Activated CD8-positive, alpha-beta memory T cell treated with anti-CD3 and anti-CD28 coated beads for 48 hours (primary cell): ENCODE measurements around the gene IQGAP3.
A peak's percentile ranks its signal among the peaks of the same experiment; 100 is the strongest.
"Not testable (repeated sequence)": the region's sequence is repeated elsewhere in the genome, so short reads cannot be mapped to it uniquely, and the experiment has no call there.

Experiments
- DNase-seq, 3 experiments: peaks; one replicate each; pipeline ENCODE4 v3.0.0-alpha.2; 2020; ENCODE audit warnings: low read depth in 2 of 3, low spot score in 2 of 3

Gene IQGAP3, protein sequence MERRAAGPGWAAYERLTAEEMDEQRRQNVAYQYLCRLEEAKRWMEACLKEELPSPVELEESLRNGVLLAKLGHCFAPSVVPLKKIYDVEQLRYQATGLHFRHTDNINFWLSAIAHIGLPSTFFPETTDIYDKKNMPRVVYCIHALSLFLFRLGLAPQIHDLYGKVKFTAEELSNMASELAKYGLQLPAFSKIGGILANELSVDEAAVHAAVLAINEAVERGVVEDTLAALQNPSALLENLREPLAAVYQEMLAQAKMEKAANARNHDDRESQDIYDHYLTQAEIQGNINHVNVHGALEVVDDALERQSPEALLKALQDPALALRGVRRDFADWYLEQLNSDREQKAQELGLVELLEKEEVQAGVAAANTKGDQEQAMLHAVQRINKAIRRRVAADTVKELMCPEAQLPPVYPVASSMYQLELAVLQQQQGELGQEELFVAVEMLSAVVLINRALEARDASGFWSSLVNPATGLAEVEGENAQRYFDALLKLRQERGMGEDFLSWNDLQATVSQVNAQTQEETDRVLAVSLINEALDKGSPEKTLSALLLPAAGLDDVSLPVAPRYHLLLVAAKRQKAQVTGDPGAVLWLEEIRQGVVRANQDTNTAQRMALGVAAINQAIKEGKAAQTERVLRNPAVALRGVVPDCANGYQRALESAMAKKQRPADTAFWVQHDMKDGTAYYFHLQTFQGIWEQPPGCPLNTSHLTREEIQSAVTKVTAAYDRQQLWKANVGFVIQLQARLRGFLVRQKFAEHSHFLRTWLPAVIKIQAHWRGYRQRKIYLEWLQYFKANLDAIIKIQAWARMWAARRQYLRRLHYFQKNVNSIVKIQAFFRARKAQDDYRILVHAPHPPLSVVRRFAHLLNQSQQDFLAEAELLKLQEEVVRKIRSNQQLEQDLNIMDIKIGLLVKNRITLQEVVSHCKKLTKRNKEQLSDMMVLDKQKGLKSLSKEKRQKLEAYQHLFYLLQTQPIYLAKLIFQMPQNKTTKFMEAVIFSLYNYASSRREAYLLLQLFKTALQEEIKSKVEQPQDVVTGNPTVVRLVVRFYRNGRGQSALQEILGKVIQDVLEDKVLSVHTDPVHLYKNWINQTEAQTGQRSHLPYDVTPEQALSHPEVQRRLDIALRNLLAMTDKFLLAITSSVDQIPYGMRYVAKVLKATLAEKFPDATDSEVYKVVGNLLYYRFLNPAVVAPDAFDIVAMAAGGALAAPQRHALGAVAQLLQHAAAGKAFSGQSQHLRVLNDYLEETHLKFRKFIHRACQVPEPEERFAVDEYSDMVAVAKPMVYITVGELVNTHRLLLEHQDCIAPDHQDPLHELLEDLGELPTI (N-terminal part only)

DNA sequence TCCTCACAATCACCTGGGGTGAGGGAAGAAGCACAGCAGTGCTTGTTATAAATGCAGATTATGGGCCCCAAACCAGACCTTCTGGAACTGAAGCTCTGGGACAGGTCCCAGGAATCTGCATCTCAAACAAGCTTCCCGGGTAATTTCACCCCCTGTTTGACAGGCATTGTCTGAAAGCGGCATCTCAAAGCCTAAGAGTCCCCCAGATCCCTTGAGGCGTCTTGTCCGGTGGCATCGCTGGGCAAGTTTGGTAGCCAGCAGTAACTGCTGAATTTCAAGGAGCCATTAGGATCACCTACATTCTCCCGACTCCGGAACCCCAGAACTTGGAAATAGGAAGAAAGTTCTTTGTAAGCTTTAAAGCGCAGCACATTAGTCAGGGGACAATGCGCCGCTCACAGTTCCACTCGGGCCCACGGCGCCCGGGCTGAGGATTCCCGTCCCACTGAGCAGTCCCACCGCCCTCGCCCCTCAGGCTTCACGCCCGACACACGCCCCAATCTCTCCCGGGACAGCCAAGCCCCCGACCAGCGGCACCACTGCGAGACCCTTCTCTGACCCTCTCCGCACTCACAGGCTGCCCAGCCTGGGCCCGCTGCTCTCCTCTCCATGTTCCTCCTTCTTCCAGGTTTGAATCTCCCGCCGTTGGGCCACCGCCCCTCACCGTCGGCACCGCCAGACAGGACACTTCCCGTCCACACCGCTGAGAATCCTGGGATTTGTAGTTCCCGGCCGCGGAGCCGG lies at the start of gene IQGAP3:
Gene IQGAP3 (minus strand): TSS at position 647 of the 744 bp plus-strand sequence. CDS start 36 bp downstream, at position 611.
- peak in 2 of 3 experiments; percentile 38 to 44 for DNase-seq

DNA sequence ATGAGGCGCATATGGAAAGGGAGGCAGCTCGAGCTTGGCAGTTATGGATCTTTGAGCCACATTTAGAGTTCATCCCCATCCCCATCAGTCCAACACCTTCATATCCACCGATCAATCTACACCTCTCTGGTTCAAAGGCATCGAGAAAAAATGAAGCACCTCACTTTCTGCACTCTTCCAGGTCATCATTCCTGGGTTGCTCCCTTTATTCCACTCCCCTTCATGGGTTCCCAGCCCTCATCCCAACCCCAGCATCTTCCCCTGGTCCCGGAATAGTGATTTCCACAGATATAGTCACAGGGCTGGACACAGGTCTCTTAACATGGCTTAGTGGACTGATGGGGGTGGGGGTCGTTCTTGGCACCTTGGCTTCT lies 47.2 kb upstream of the IQGAP3 start:
- no peak for DNase-seq

DNA sequence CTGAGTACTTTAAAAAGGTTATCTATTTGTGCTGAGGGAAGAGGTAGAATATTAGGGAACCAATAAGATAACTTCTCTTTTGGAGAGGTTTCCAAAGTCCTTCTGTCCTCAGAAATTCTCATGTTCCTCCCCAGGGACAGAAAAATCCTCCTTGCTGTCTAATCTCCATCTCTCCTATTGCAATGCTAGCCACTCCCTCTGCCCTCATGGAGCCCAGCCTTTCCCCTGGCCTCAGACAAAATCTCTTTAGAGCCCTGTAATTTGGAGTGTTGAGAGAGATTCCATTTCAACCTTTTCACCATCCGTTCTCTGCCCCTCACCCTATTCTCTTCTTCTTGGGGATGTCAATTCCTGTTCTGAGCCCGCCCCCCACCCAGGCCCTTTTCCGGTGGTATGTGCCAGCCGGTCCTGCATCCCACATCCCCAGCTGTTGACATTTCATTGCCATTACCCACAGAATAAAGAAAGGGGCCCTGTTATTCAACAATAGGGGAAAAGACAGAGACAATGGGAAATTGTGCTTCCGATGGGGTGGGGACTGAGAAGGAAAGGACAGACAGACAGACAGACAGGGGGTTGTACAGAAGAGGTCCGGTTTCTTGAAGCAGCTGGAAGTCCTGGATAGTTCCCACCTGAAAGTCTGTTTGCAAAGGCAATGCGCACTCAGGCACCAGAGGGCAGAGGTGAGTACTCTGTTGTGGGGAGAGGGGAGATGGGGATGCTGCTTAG lies 46.7 kb upstream of the IQGAP3 start, which contains the start of gene HAPLN2:
Gene HAPLN2 (plus strand): TSS at position 563 of the 729 bp plus-strand sequence. CDS start 4,076 bp downstream, outside the sequence.
- no peak for DNase-seq

DNA sequence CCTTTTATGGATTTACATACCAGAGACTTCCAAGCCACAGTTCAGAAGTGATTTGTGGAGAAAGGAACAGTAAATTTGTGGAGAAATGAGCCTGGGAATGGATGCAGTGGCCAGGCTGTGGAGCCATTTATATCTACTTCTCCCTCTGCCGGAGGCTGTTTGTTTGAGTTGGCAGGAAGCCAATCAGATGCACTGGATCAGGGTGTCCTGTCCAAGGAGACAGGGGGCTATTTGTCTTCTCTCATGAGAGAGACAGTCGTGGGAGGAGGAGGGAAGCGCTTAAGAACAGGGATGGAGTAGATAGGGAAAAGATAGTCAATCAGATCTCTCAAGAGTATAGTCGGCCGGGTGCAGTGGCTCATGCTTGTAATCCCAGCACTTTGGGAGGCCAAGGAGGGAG lies 44.1 kb upstream of the IQGAP3 start:
- DNase-seq, result no peak

DNA sequence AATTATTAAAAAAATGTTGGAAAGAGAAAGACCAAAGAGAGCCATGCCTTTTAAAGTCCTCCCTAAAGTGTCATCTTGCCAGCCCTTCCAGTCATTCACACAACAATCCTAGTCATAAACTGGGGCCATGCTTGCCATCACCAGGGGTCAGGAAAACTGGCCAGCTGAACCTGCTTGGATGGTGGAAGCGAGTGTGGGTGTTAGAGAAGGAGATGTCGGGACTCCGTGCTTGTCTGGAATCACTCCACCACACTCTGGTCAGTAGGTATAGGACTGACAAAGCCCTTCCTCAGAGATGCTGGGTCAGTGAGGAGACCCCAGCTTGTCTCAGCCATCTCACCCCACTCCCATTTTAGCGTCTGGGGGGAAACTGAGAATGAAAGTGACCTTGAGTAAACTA lies 43.6 kb upstream of the IQGAP3 start:
- no peak for DNase-seq

DNA sequence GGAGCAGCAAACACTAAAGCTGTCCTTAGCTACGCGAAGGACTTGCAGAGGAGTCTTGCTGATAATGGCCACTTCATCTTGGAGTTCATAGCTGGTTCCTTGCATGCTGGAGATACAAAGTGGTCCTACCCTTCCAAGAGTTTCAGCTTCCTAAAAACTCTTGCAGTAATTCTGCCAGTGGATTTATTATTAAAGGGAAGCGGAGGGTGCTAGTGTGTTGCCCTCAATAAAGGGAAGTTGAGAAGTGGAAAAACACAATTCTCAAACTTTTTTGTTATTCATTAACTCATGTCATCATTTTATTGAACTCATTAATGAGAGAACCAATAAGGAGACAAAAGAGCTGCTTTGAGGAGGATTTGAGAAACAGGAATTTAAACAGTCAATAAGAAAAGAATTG lies 40.3 kb upstream of the IQGAP3 start:
- DNase-seq, result no peak

DNA sequence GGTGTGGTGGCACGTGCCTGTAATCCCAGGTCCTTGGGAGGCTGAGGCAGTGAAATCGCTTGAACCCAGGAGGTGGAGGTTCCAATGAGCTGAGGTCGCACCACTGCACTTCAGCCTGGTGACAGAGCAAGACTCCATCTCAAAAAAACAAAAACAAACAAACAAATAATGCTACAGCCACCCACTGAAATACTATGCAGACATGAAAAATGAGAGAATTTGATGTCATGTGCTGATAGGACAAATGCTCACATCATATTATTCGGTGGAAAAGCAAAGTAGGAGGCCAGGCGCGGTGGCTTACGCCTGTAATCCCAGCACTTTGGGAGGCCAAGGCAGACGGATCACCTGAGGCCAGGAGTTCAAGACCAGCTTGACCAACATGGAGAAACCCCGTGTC lies 37.7 kb upstream of the IQGAP3 start:
- not testable (repeated sequence) for DNase-seq

DNA sequence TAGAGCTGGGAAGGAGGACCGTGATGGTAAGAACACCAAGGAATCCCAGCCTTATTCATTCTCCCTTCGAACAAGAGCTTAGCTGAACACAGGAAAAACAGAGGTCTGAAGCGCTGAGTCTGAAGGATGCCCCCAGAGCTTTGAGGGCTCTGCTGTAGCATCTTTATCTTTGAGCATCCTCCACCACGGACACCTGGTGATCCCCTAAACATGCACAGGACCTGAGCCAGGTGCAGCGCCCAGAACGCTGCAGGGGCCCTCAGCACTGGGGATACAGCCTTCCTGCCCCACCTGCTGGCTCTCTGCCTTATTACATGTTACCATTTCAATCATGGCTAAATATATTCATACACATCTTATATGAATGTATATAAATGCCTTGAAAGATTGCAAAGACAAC lies 36.6 kb upstream of the IQGAP3 start:
- DNase-seq, result no peak

DNA sequence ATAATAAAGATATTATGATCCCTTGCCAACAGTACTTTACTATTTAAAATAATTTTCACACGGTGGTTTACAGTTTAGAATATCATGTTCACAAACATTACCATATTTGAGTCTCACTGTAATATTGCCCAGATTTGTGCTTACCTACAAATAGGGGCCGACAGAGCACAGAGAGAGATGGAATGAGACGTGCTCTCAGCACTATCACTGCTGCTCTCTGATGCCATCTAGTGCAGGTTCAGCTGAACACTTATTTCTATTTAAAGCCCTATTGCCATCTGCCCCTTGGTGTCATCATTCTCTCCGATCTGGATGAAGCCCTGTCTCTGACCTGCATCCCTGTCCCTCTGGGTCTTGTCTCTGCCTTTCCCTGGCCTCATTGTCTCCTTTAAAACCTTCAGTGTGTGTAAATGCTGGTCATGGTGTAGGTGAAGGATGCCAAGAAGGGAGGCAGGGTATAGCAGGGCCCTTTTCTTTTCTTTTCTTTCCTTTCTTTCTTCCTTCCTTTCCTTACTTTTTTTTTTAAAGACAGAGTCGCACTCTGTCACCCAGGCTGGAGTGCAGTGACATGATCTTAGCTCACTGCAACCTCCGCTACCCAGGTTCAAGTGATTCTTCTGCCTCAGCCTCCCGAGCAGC lies 35.8 kb upstream of the IQGAP3 start:
- DNase-seq, result no peak

DNA sequence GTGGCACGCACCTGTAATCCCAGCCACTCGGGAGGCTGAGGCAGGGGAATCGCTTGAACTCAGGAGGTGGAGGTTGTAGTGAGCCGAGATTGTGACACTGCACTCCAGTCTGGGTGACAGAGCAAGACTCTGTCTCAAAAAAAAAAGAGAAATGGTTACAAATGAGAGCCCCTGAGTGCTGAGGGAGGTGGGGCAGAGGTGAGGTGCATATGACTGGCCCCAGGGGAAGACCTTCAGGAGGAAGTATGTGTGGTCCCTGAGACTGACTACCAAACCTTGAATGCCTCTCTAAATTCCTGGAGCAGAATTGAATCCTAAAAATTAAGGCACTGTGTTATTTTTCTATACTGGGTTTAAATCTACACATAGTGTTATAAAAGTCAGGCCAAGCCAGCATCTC lies 35.0 kb upstream of the IQGAP3 start:
- DNase-seq, result not testable (repeated sequence)

DNA sequence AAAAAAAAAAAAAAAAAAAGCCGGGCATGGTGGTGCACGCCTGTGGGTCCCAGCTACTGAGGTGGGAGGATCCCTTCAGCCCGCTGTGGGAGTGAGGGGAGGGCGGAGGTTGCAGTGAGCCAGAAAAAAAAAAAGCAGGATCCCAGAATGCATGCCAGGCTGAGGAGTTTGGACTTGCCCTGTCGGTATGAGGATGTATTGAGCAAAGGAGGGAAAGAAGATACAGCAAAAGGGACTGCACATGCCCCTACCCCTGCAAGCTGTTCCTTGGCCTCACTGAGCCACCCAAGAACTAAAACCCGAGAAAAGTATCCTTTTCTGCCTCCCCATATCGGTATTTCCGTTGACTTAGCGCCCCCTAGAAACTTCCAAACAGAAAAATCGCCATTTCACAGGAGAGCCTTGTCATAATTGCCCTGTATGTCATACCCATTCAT lies 30.2 kb upstream of the IQGAP3 start:
- no peak for DNase-seq

DNA sequence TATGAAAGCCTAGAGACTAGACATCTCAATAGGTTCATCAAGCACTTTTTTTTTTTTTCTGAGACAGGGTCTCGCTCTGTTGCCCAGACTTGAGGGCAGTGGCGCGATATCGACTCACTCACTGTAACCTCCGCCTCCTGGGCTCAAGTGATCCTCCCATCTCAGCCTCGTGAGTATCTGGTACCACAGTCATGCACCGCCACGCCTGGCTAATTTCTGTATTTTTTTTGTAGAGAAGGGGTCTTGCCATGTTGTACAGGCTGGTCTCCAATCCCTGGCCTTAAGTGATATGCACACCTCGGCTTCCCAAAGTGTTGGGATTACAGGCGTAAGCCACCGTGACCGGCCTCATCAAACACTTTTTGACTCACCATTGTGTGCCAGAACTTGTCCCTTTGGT lies 29.5 kb upstream of the IQGAP3 start:
- DNase-seq, result no peak

DNA sequence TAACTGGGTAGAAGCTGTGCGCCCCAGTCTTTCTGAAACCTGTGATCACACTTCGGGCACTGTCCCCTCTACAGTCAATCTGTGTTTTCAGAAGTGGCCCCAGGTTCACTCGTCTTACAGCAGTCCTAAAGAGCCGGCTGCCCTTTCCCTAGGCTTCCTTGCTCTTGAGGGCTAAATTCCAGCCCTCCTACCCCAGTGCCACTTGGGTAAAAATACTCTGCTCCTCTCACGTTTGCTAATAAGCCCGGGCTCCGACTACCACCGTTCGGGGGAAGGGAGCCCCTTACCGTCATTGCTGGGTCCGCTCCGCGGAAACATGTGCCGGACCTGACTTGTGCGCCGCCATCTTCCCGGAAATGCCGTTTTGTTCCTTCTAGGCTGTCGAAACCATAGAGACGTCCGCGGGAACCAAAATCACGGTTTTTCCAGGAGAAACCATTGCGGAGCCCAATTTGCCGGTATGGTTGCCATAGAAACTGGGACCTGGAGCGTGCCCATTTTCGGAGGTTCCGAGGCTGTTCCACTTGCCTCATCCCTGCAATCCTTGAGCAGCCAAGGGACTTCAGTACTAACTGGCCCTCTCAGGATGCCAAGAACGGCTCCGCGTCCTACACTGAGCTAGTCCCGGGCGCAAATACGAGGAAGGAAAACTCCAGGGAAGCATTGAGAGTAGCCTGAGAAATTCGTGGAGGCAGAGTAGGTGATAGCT lies 28.9 kb upstream of the IQGAP3 start, which contains the start of gene GPATCH4:
Gene GPATCH4 (minus strand): TSS at position 358 of the 709 bp plus-strand sequence.
- peak; percentile 53 to 63 (median 61) for DNase-seq

DNA sequence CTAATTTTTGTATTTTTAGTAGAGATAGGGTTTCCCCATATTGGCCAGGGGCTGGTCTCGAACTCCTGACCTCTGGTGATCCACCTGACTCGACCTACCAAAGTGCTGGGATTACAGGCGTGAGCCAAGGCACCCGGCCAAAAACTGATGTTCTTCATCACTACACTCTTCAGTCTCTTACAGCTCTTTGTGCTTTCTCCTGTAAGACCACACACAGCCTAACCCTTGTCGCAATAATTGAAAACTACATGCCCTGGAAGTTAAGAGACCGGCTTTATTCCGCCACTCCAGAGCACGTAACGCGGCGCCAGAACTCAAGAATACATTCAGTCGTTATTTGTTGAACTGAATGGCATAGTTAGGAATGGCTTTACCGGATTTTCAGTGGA lies 28.4 kb upstream of the IQGAP3 start:
- DNase-seq, result no peak

DNA sequence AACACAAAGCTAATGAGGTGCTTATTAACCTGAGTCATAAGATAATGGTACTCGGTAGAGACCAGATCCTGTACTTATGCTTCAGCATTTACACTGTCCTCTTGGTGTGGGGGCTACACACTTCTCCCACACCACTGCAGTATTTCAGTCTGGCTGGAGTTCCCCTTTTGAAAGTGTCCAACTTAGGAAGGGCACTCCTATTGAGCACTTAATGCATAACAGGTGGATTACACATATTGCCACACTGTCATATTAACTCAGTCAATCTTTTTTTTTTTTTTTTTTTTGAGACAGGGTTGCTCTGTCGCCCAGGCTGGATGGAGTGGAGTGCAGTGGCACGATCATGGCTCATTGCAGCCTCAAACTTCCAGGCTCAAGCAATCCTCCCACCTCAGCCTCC lies 27.4 kb upstream of the IQGAP3 start:
- DNase-seq, result no peak

DNA sequence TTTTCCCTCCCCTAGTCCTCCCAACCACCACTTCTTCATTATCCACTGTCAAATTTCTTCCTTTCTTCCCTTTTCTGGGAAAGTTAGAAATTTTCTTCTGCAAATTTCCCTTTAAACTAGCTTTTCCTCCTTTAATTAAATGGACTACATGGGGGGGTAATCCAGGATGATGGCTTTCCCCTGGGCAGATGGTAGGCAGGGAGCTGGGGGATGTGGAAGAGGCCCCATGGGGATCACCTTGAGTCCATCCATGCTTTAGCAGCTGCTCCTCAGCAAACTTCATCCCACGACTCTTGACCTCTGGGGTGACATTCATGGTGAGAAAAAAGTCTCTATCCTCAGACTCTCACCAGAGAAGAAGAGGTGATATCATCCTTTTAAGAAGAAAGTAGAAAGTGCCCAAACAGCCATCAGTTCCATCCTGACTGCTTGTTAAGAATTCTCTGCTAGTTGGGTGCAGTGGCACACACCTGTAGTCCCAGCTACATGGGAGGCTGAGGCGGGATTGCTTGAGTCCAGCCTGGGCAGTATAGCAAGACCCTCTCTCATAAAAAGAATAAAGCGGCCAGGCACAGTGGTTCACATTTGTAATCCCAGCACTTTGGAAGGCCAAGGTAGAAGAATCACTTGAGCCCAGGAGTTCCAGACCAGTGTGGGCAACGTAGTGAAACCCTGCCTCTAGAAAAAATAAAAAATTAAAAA lies 26.5 kb upstream of the IQGAP3 start:
- DNase-seq, result no peak

DNA sequence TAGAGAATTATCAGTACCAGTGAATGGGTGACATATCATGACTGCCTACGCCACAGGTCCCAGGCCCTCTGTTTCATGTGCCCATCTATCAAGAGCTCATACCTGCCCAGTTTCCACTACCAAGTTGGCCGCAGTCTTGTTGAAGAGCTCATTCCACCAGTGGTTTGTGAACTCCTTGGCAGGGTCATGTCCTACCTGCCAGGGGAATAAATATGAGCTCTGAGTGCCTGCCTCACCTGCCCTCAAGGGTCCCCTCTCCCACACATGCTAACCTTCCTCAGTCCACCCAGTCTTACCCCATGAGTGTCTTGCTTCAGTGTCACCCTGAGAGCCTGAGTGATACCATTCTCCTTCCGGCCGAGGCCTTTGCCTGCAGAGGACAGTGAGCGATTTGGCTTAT lies 25.8 kb upstream of the IQGAP3 start:
- no peak for DNase-seq

DNA sequence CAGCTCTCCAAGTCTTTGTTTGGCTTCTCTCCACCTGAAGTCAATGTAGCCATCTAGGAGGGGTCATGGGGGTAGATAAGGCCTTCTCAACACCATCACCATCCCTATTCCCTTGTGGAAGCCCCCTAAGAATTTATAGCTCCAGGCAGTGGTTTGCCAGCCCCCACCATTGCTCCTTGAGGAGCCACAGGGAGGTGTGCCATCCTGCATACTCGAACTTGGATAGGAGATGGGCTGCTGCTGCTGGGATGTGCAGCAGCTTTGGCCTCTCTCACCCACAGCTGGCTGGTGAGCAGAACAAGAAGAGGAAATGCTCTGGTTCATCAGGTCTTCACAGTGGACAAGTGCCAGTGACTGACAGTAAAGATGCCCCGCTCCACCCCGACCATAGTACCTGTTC lies 24.1 kb upstream of the IQGAP3 start:
- DNase-seq, result no peak
